Suprapubic skin (tissue), 4 donors: Measurements from ENCODE around the gene CIPC. TPM values are rescaled to one million over a fixed set of nuclear protein-coding genes. Genes with fewer than 3 reads are reported as not detected.
A peak's percentile ranks its signal among the peaks of the same experiment; 100 is the strongest.

ENCODE experiments used
- DNase-seq, 2 donors: peaks; one replicate each; pipeline ENCODE4 v3.0.0-alpha.2; 2019; ENCODE audit warnings: low spot score in 2 of 2
- H3K27ac ChIP-seq: fragments of 200-600 bp; sonication (generic); one replicate; pipeline ENCODE4 v1.5.1; 2019
- H3K27me3 ChIP-seq: fragments of 200-600 bp; sonication (generic); one replicate; pipeline ENCODE4 v1.5.1; 2019
- H3K36me3 ChIP-seq: fragments of 200-600 bp; sonication (generic); one replicate; pipeline ENCODE4 v1.5.1; 2019
- H3K4me1 ChIP-seq: fragments of 200-600 bp; sonication (generic); one replicate; pipeline ENCODE4 v1.5.1; 2019
- H3K4me3 ChIP-seq: fragments of 200-600 bp; sonication (generic); one replicate; pipeline ENCODE4 v1.5.1; 2019; ENCODE audit warnings: mild to moderate bottlenecking
- H3K9me3 ChIP-seq: fragments of 200-600 bp; sonication (generic); one replicate; pipeline ENCODE4 v1.5.1; 2019
- EP300 ChIP-seq: sonication (generic); formaldehyde crosslinking; IDR thresholded peaks from one replicate; pipeline ENCODE4 v1.6.1; 2017; ENCODE audit warnings: antibody characterized with exemption
- POLR2A ChIP-seq, 2 donors: fragments of 450-650 bp; IDR thresholded peaks; one replicate each; pipeline ENCODE4 v1.6.1; 2017; ENCODE audit warnings: antibody characterized with exemption in 2 of 2, mild to moderate bottlenecking in 2 of 2, moderate library complexity in 2 of 2
- POLR2AphosphoS5 ChIP-seq, 3 donors: sonication (generic); formaldehyde crosslinking; IDR thresholded peaks; one replicate each; pipeline ENCODE4 v1.6.1; 2017; ENCODE audit warnings: antibody characterized with exemption in 3 of 3
- WGBS: methylation state at CpG from one replicate; pipeline ENCODE4 v1.1.5; 2018; 5-methylcytosine and 5-hydroxymethylcytosine counted together
- total RNA-seq, 4 donors: library from RNA; depleted of rRNA; stranded (reverse); fragments of >200 nt; gene quantifications; one replicate each; pipeline ENCODE4 v1.1.0, GENCODE V29; 2016
- TF ChIP-seq, protein P1 (sequence below), 2 donors: fragments of 200-600 bp in 1 of 2; fragments of 450-650 bp in 1 of 2; sonication (generic) in 1 of 2; IDR thresholded peaks; one replicate each; pipeline ENCODE4 v1.5.1; 2016 to 2019; ENCODE audit warnings: antibody characterized with exemption in 2 of 2, mild to moderate bottlenecking in 1 of 2, moderate library complexity in 1 of 2

CIPC gene
- total RNA-seq, 4 donors from 2014 or later, result 47.2 to 79.0 (median 53.9) TPM

DNA sequence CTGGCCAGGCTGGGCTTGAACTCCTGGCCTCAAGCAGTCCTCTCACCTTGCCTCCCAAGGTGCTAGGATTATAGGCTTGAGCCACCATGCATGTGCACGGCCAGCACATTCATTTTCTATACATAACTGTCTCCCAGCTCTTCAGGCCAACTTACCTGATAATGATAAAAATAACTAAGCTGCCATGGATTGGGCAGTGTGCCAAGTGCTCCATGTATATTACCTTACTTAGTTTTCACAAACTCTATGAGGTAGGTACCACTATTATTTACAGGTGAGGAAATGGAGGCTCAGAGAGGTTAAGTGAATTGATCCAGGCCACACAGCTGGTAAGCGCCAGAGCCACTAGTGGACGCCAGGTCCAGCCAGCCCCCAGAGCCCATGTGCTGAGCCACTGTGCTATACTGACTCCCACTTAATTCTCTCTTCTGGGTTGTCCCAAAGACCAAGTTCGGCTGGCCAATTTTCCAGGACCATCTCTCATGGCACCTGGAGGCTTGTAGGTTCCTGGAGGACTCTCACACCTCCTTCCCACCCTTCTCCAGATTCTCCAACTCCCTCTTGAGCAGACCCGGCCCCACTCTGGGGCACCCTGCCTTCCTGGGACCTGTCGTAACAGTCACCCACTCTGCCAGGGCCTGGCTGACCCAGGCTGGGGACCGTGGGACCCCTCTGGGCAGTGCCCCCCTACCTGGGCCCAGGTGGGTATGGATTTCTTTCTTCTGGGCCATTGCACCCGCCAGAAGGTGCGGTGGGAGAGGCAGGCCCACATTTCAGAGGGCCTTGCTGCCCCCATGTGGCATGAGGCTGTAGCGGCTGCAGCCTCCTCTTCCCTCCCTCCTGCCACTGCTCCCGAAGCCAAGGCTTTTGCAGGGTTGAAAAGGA, 30.2 kb upstream of the CIPC start:
- H3K4me1 ChIP-seq, result peaks cover 68% of the 10 kb centered on the region
- no peaks in the 10 kb centered on the region for H3K36me3 ChIP-seq
- TF ChIP-seq, protein P1, sequence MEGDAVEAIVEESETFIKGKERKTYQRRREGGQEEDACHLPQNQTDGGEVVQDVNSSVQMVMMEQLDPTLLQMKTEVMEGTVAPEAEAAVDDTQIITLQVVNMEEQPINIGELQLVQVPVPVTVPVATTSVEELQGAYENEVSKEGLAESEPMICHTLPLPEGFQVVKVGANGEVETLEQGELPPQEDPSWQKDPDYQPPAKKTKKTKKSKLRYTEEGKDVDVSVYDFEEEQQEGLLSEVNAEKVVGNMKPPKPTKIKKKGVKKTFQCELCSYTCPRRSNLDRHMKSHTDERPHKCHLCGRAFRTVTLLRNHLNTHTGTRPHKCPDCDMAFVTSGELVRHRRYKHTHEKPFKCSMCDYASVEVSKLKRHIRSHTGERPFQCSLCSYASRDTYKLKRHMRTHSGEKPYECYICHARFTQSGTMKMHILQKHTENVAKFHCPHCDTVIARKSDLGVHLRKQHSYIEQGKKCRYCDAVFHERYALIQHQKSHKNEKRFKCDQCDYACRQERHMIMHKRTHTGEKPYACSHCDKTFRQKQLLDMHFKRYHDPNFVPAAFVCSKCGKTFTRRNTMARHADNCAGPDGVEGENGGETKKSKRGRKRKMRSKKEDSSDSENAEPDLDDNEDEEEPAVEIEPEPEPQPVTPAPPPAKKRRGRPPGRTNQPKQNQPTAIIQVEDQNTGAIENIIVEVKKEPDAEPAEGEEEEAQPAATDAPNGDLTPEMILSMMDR (IDR thresholded peaks at IDR 0.05), result peak; percentile 82 to 84
- no peak for TF ChIP-seq EP300
- no peak for TF ChIP-seq POLR2A (IDR thresholded peaks at IDR 0.05)
- TF ChIP-seq POLR2AphosphoS5 (IDR thresholded peaks at IDR 0.05), result peak in 1 of 3 donors; percentile 28
- no peak for DNase-seq
- H3K27me3 ChIP-seq, result no peaks in the 10 kb centered on the region
- H3K4me3 ChIP-seq, result no peak overlapping the region
- H3K27ac ChIP-seq, result no peak overlapping the region
- H3K9me3 ChIP-seq, result no peaks in the 10 kb centered on the region
- WGBS, result 49% methylated on average over 11 of the region's 11 CpGs

DNA sequence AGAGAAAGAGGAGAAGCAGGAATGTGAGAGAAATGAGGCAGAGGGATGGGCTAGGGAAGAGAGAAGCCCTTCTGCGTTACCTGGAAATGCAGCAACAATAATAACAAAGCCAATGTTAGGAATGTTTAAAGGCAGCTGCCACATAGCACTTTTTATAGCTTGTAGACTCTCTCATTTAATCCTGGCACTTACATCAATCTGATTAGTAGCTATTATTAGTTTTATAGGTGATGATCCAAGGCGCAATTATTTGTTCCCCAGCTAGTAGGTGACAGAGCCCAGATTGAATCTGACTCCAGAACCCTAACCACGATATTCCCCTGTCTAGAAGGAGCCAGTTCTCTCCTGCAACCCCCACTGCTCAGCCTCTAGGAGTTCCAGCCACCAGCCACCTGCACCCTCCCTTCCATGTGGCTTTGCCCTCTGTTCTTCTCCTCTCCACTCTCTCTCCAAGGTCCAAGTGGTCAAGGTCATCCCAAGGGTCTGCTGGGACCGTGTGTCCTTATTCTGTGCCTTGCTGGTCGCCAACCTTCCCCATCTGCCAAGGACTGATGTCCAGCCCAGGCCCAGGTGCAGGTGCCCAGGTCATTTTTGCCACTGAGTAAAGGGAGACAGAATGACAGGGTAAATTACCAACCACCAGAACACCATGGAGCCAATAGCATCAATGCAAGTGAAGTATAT, 29.4 kb upstream of the CIPC start:
- H3K4me3 ChIP-seq, result no peak overlapping the region
- TF ChIP-seq EP300, result no peak
- TF ChIP-seq POLR2AphosphoS5 (IDR thresholded peaks at IDR 0.05), result no peak
- no peak for TF ChIP-seq POLR2A (IDR thresholded peaks at IDR 0.05)
- TF ChIP-seq, protein P1 (IDR thresholded peaks at IDR 0.05), result no peak
- DNase-seq, result no peak
- H3K4me1 ChIP-seq, result peaks cover 68% of the 10 kb centered on the region
- no peaks in the 10 kb centered on the region for H3K27me3 ChIP-seq
- no peak overlapping the region for H3K27ac ChIP-seq
- no peaks in the 10 kb centered on the region for H3K36me3 ChIP-seq
- H3K9me3 ChIP-seq, result no peaks in the 10 kb centered on the region
- WGBS, result 45% methylated on average over 5 of the region's 5 CpGs

DNA sequence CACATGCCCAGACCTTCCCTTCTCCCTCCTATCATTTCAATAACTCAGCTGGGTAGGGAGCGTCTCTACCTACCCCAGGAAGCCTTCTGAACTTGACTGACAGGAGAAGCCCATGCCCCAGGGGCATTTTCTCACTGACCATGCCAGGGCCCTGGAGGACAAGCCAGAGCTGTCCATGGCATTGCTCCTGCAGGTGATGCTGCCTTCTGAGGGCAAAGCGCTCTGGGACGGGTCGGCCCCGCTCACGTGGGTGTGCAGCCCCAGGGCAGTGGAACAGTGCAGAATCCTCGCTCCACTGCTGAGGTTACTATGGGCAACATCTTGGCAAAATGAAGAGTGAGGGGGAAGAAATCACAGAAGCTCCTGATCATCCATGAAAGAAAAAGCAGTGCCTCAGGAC, 28.5 kb upstream of the CIPC start:
- Histone ChIP-seq H3K27ac (peak overlapping the region; percentile 47), H3K36me3 (no peaks in the 10 kb centered on the region), H3K9me3 (no peaks in the 10 kb centered on the region)

DNA sequence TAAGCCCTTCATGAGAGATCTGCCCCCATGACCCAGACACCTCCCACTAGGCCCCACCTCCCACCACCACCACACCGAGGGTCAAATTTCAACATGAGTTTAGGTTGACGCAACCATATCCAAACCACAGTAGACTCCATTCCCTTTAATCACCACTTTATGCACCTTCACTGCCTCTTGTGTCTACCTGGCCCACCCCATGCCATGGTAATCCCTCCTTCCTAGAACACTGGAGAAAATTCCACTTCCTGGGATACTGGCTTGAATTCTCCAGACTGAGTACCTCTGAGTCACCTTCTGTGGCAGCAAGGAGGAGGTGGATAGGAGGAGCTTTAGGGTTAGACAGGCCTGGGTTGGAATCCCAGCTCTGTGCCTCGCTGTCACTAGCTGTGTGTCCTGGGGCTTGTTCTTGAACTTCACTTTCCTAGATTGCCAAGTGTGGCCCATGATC, 26.1 kb upstream of the CIPC start:
- TF ChIP-seq, protein P1 (IDR thresholded peaks at IDR 0.05), result no peak
- TF ChIP-seq POLR2A (IDR thresholded peaks at IDR 0.05) (no peak), POLR2AphosphoS5 (IDR thresholded peaks at IDR 0.05) (no peak), EP300 (no peak)
- DNase-seq, result no peak
- Histone ChIP-seq H3K9me3 (no peaks in the 10 kb centered on the region), H3K27me3 (no peaks in the 10 kb centered on the region), H3K27ac (peak overlapping the region; percentile 34), H3K4me3 (no peak overlapping the region), H3K36me3 (no peaks in the 10 kb centered on the region), H3K4me1 (peaks cover 79% of the 10 kb centered on the region)
- WGBS, result 79% methylated on average over 3 of the region's 3 CpGs

More for the DNA sequence above, 28.5 kb upstream of the CIPC start:
- 56% methylated on average over 7 of the region's 7 CpGs for WGBS
- H3K4me1 ChIP-seq, result peaks cover 68% of the 10 kb centered on the region
- TF ChIP-seq POLR2A (IDR thresholded peaks at IDR 0.05) (no peak), POLR2AphosphoS5 (IDR thresholded peaks at IDR 0.05) (no peak), EP300 (no peak)
- TF ChIP-seq, protein P1 (IDR thresholded peaks at IDR 0.05), result no peak
- no peak for DNase-seq
- H3K4me3 ChIP-seq, result no peak overlapping the region
- H3K27me3 ChIP-seq, result no peaks in the 10 kb centered on the region

DNA sequence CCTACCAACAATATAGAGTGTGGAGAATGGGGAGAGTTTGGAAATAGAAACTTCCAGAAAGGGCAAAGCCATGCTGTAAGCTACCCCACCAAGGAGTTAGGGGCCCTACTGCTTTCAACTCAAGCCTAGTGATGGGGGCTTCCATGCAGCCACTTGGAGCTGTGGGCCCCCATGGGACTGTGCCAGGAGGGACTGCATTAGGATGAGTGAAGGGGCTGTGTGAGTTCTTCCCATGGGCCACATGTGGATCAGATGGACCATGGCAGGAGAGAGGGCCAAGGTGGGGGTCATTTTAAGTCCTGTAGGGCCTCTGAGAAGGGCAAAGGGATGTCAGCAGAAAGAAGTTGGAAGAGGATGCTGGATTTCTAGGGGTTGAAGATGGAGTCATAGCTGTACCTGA, 23.1 kb upstream of the CIPC start:
- no peak for TF ChIP-seq POLR2AphosphoS5 (IDR thresholded peaks at IDR 0.05)
- TF ChIP-seq EP300, result no peak
- TF ChIP-seq, protein P1 (IDR thresholded peaks at IDR 0.05), result no peak
- no peak for TF ChIP-seq POLR2A (IDR thresholded peaks at IDR 0.05)
- Histone ChIP-seq H3K4me1 (peaks cover 58% of the 10 kb centered on the region), H3K27ac (peak overlapping the region; percentile 86), H3K4me3 (peak overlapping the region; percentile 37), H3K9me3 (peaks cover 2% of the 10 kb centered on the region), H3K36me3 (no peaks in the 10 kb centered on the region), H3K27me3 (no peaks in the 10 kb centered on the region)
- DNase-seq, result peak in 1 of 2 donors; percentile 64
